ENCODE measurements around the gene KAT8.

The KAT8 gene

GRCh38 chr16:31108794-31109558 is 8.5 kb upstream of the KAT8 start:
- DNase-seq = no peak

GRCh38 chr16:31109622-31110021 is 7.8 kb upstream of the KAT8 start:
- DNase-seq = no peak

- DNase-seq = no peak
Observed at GRCh38 chr16:31110106-31111034, 7.1 kb upstream of the KAT8 start.

- DNase-seq = no peak
Observed at GRCh38 chr16:31111881-31112466, 5.5 kb upstream of the KAT8 start.

GRCh38 chr16:31112711-31113110 is 4.8 kb upstream of the KAT8 start:
- no peak for DNase-seq

- no peak for DNase-seq
Observed at GRCh38 chr16:31113121-31114120, 4.0 kb upstream of the KAT8 start.

GRCh38 chr16:31114468-31114867 is 3.0 kb upstream of the KAT8 start:
- DNase-seq = no peak

GRCh38 chr16:31118223-31119155 is 1.0 kb downstream of the KAT8 start:
- no peak for DNase-seq

GRCh38 chr16:31120129-31120528 is 2.7 kb downstream of the KAT8 start:
- no peak for DNase-seq

GRCh38 chr16:31125844-31126243 is 8.4 kb downstream of the KAT8 start:
- DNase-seq = no peak

- DNase-seq = no peak
Observed at GRCh38 chr16:31127182-31127581, 9.7 kb downstream of the KAT8 start.

- no peak for DNase-seq
Observed at GRCh38 chr16:31128711-31129567, 11.5 kb downstream of the KAT8 start.

- no peak for DNase-seq
Observed at GRCh38 chr16:31129568-31130335, 12.3 kb downstream of the KAT8 start.

GRCh38 chr16:31130336-31130891 is 12.9 kb downstream of the KAT8 start:
- DNase-seq = no peak

- DNase-seq = no peak
Observed at GRCh38 chr16:31130899-31131298, 13.4 kb downstream of the KAT8 start.

GRCh38 chr16:31131416-31131815 is 14.0 kb downstream of the KAT8 start:
- no peak for DNase-seq

- DNase-seq = no peak
Observed at GRCh38 chr16:31131841-31132271, 14.4 kb downstream of the KAT8 start.

- no peak for DNase-seq
Observed at GRCh38 chr16:31132303-31132979, 15.0 kb downstream of the KAT8 start.
